ENCODE measurements around the gene NAT9. TPM values are rescaled to one million over a fixed set of nuclear protein-coding genes. Genes with fewer than 3 reads are reported as not detected.

NAT9 gene
- total and polyA plus RNA-seq, 4 experiments from 2014 or later = 11.9 to 70.3 (median 39.6) TPM

DNA sequence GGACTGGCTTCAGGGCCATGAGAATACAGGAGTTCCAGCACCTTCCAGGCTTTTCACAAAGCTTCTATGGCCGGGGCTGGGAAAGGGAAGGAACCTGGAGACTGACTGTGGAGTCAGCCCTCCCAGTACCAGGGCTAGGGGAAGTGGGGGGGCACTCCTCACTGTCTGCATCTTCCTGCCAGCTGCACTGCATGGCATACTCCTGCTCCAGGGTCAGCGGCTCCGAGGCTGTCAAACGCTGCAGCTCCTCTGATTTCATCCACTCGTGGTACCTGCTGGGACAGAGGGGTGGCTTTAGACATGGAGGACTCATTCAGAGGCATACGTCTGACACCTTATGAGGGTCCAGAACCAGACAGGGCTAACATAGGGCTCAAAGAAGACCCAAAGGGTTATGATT lies 2.7 kb downstream of the NAT9 start:
- H3K27me3 ChIP-seq (ENCODE audit: insufficient read depth, low read length) = no peaks in the 10 kb centered on the region
- Mint-ChIP-seq H3K4me1 (peaks cover 36 to 78% (median 57%) of the 10 kb centered on the region in 4 donors), H3K4me3 (peak overlapping the region in 4 of 8 donors; percentile 36 to 67 (median 54)), H3K27ac (peak overlapping the region in 5 of 7 donors; percentile 50 to 75 (median 65)), H3K36me3 (peaks cover 20 to 59% of the 10 kb centered on the region in 2 donors), H3K27me3 (no peaks in the 10 kb centered on the region), H3K9me3 (peaks cover 0 to 2% (median 0%) of the 10 kb centered on the region in 8 donors)
- intact Hi-C loops (cut with micrococcal nuclease) = no loop called here
- POLR2A ChIA-PET (ENCODE audit: partially characterized antibody) = interaction anchor here (0.9 to 17.0 kb wide), 5 partner anchors 10 to 117 kb away, joined by 3 to 489 read pairs (median 29); partner anchors contain the start of genes FDXR, NHERF1 and RAB37
- no peak overlapping the region for H3K4me3 ChIP-seq (ENCODE audit: low read length in 2 of 2)
- no peak for DNase-seq
- H3K9me3 ChIP-seq (ENCODE audit: control insufficient read depth in 1 of 2, low read length in 2 of 2) = no peaks in the 10 kb centered on the region
- CTCF ChIA-PET (ENCODE audit: partially characterized antibody) = interaction anchor here (0.8 to 13.9 kb wide), 9 partner anchors 13 to 116 kb away, joined by 3 to 181 read pairs (median 109); partner anchors contain the start of gene RAB37
- no peak overlapping the region for H3K27ac ChIP-seq (ENCODE audit: low read depth, low read length)
- peaks cover 51% of the 10 kb centered on the region for H3K4me1 ChIP-seq (ENCODE audit: insufficient read depth, low read length)
- H3K36me3 ChIP-seq (ENCODE audit: insufficient read depth, low read length) = peaks cover 54% of the 10 kb centered on the region

DNA sequence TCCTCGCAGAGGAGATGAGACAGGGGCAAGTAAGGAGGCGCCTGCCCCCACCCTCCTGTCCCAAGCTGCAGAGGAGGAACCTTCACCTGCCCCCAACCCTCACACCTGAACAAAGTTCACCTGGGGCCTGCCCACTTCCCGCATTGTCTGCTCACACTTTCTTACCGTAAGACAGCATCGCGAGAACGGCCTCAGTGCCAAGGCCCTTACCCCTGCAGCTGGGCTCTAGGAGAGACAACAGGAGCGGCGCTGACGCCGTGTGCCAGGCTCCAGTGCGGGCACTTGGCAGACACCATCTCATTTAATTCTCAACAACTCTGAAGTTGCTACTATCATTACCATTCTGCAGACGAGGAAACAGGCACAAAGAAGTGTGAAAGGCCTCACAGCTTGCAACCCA lies 4.1 kb downstream of the NAT9 start:
- Mint-ChIP-seq H3K4me3 (no peak overlapping the region), H3K9me3 (peaks cover 0 to 2% (median 0%) of the 10 kb centered on the region in 8 donors), H3K27me3 (no peaks in the 10 kb centered on the region), H3K36me3 (peaks cover 22 to 64% of the 10 kb centered on the region in 2 donors), H3K27ac (peak overlapping the region in 4 of 7 donors; percentile 42 to 71 (median 64)), H3K4me1 (peaks cover 27 to 71% (median 48%) of the 10 kb centered on the region in 4 donors)
- Histone ChIP-seq H3K4me3 (ENCODE audit: low read length in 2 of 2) (no peak overlapping the region), H3K9me3 (ENCODE audit: control insufficient read depth in 1 of 2, low read length in 2 of 2) (no peaks in the 10 kb centered on the region), H3K36me3 (ENCODE audit: insufficient read depth, low read length) (peaks cover 68% of the 10 kb centered on the region), H3K27ac (ENCODE audit: low read depth, low read length) (no peak overlapping the region), H3K27me3 (ENCODE audit: insufficient read depth, low read length) (no peaks in the 10 kb centered on the region), H3K4me1 (ENCODE audit: insufficient read depth, low read length) (peaks cover 37% of the 10 kb centered on the region)
- DNase-seq = peak in 1 of 5 donors; percentile 31
- ChIA-PET CTCF (ENCODE audit: partially characterized antibody) (interaction anchor here (1.5 to 13.9 kb wide), 8 partner anchors 7 to 121 kb away, joined by 4 to 181 read pairs (median 72); partner anchors contain the start of genes FDXR and RAB37), POLR2A (ENCODE audit: partially characterized antibody) (interaction anchor here (1.5 to 17.0 kb wide), 4 partner anchors 18 to 115 kb away, joined by 6 to 489 read pairs (median 112); partner anchors contain the start of genes NHERF1 and RAB37)
- intact Hi-C loops (cut with micrococcal nuclease) = no loop called here

DNA sequence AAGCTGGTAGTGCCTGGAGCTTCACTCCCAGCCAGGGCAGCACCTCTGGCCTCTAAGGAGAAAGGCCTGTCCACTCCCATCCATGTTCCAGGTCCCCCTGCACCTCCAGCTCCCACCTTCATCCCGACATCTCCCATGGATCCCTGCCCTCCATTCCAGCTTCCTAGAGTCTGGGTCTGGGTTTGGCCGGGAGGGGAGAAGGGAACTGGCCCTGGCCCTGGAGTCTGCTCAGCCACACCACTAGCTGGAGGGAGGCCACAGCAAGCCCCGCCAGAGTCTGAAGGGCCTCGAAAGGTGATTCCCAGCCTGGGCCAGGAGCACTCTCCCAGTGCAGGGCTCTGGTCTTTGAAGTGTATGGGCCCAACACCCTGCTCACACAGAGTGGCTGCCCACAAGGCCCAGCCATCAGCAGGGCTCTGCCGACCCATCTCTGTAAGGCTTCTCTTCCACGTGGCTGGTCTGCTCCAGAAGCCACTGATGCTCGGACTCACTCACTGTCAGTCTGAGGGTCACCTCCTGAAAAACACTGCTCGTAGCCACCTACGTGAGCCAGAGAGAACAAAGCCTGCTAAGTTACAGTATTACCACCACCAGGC lies 4.7 kb downstream of the NAT9 start:
- Mint-ChIP-seq H3K9me3 (peaks cover 0 to 2% (median 0%) of the 10 kb centered on the region in 8 donors), H3K4me1 (peaks cover 26 to 69% (median 44%) of the 10 kb centered on the region in 4 donors), H3K27ac (peak overlapping the region in 5 of 7 donors; percentile 53 to 91 (median 60)), H3K27me3 (no peaks in the 10 kb centered on the region), H3K36me3 (peaks cover 26 to 67% of the 10 kb centered on the region in 2 donors), H3K4me3 (no peak overlapping the region)
- peaks cover 72% of the 10 kb centered on the region for H3K36me3 ChIP-seq (ENCODE audit: insufficient read depth, low read length)
- CTCF ChIA-PET (ENCODE audit: partially characterized antibody) = interaction anchor here (0.7 to 13.9 kb wide), 19 partner anchors 8 to 120 kb away, joined by 3 to 181 read pairs (median 5); partner anchors contain the start of genes FDXR and RAB37
- H3K27ac ChIP-seq (ENCODE audit: low read depth, low read length) = no peak overlapping the region
- H3K4me1 ChIP-seq (ENCODE audit: insufficient read depth, low read length) = peaks cover 32% of the 10 kb centered on the region
- POLR2A ChIA-PET (ENCODE audit: partially characterized antibody) = interaction anchor here (1.5 to 17.0 kb wide), 6 partner anchors 9 to 115 kb away, joined by 6 to 489 read pairs (median 26); partner anchors contain the start of genes FDXR, NHERF1 and RAB37
- DNase-seq = peak in 1 of 5 donors; percentile 32
- no peak overlapping the region for H3K4me3 ChIP-seq (ENCODE audit: low read length in 2 of 2)
- H3K27me3 ChIP-seq (ENCODE audit: insufficient read depth, low read length) = no peaks in the 10 kb centered on the region
- intact Hi-C loops (cut with micrococcal nuclease) = no loop called here
- no peaks in the 10 kb centered on the region for H3K9me3 ChIP-seq (ENCODE audit: control insufficient read depth in 1 of 2, low read length in 2 of 2)

DNA sequence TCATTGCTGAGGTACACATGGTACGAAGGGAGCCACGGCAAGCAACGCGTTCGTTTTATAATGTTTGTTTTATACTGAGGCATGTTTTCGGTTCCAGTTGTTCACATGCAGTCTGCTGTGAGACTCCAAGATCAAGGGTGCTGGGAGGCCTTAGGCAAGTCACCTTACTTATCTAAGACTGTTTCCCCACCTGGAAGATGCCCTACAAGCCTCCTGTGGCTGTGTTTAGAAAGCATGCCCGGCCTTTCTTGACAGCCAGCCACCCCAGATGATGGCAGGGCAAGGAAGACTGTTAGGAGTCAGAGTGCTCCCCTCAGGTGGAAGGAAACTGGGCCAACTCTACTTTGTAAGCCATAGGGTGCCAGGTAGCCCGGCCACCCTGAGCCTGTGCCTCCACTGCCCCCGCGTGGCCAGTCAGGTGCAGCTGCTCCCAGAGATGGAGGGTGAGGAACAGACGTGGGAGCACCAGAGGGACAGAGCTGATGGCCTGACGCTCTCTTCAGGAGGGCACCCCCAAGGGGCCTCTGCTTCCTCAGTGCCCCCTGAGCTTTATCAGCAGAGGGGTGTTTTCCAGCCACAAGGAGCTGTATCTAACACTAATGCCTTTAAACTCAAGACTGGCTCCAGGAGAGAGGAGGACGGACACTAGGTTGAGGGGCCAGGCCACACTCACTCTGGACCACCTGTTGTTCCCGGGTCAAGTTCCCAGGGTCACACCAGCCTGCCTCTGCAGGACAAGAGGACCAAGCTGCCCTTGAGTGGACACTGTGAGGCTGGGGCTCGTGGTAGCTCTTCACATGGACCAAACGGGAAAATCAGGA lies 5.4 kb downstream of the NAT9 start:
- peaks cover 78% of the 10 kb centered on the region for H3K36me3 ChIP-seq (ENCODE audit: insufficient read depth, low read length)
- peak overlapping the region in 3 of 8 donors; percentile 20 to 46 (median 24) for H3K4me3 Mint-ChIP-seq
- no peak overlapping the region for H3K4me3 ChIP-seq (ENCODE audit: low read length in 2 of 2)
- peak overlapping the region; percentile 46 for H3K27ac ChIP-seq (ENCODE audit: low read depth, low read length)
- POLR2A ChIA-PET (ENCODE audit: partially characterized antibody) = interaction anchor here (1.5 to 17.0 kb wide), 6 partner anchors 10 to 114 kb away, joined by 6 to 489 read pairs (median 26); partner anchors contain the start of genes FDXR, NHERF1 and RAB37
- H3K9me3 ChIP-seq (ENCODE audit: control insufficient read depth in 1 of 2, low read length in 2 of 2) = no peaks in the 10 kb centered on the region
- peaks cover 0 to 2% (median 0%) of the 10 kb centered on the region in 8 donors for H3K9me3 Mint-ChIP-seq
- peak; percentile 79 for DNase-seq
- peaks cover 21 to 67% (median 39%) of the 10 kb centered on the region in 4 donors for H3K4me1 Mint-ChIP-seq
- no peaks in the 10 kb centered on the region for H3K27me3 Mint-ChIP-seq
- no peaks in the 10 kb centered on the region for H3K27me3 ChIP-seq (ENCODE audit: insufficient read depth, low read length)
- H3K36me3 Mint-ChIP-seq = peaks cover 29 to 66% of the 10 kb centered on the region in 2 donors
- CTCF ChIA-PET (ENCODE audit: partially characterized antibody) = interaction anchor here (0.7 to 13.9 kb wide), 21 partner anchors 8 to 119 kb away, joined by 3 to 181 read pairs (median 5); partner anchors contain the start of genes FDXR and RAB37
- H3K4me1 ChIP-seq (ENCODE audit: insufficient read depth, low read length) = peaks cover 31% of the 10 kb centered on the region
- intact Hi-C loops (cut with micrococcal nuclease) = loop anchor here (1.0 kb wide), 3 partner anchors 22 to 113 kb away; partner anchors contain the start of gene NHERF1
- H3K27ac Mint-ChIP-seq = peak overlapping the region; percentile 64 to 92 (median 89)

DNA sequence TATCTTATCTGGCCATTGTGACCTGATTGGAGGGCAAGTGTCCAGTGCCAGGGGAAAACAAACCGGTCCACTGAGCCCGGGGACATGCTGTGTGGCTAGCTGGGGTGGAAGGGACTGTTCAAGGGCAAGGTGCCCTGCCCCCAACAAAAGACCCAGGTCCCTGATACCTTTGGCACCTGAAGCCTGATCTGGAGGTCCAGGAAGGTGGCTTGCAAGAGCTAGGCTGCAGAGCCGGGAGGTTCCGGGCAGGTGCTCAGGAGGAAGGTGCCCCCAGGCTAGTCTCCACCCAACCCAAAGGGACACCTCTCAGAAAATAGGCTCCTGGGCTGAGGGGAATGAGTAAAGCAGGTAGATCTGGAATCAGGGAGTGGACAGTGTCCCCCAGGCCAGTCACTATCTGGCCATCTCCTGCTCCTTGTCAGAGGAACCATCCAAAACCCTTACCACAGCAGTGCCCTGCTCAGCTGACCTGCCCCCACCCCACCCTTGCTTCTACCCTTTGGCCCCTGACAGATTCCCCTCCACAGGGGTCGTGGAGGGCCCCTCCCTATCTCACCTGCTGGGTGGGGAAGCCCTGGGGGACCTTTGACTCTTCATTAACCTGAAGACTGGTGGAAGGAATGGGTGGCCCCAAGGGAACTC lies 6.2 kb downstream of the NAT9 start:
- H3K9me3 ChIP-seq (ENCODE audit: control insufficient read depth in 1 of 2, low read length in 2 of 2) = no peaks in the 10 kb centered on the region
- no peaks in the 10 kb centered on the region for H3K27me3 ChIP-seq (ENCODE audit: insufficient read depth, low read length)
- no peaks in the 10 kb centered on the region for H3K27me3 Mint-ChIP-seq
- peaks cover 79% of the 10 kb centered on the region for H3K36me3 ChIP-seq (ENCODE audit: insufficient read depth, low read length)
- intact Hi-C loops (cut with micrococcal nuclease) = loop anchor here (1.0 kb wide), 3 partner anchors 22 to 113 kb away; partner anchors contain the start of gene NHERF1
- H3K4me1 Mint-ChIP-seq = peaks cover 19 to 62% (median 34%) of the 10 kb centered on the region in 4 donors
- peaks cover 31 to 67% of the 10 kb centered on the region in 2 donors for H3K36me3 Mint-ChIP-seq
- H3K9me3 Mint-ChIP-seq = peaks cover 0 to 2% (median 0%) of the 10 kb centered on the region in 8 donors
- ChIA-PET POLR2A (ENCODE audit: partially characterized antibody) (interaction anchor here (1.3 to 17.0 kb wide), 6 partner anchors 10 to 113 kb away, joined by 7 to 489 read pairs (median 26); partner anchors contain the start of genes FDXR, NHERF1 and RAB37), CTCF (ENCODE audit: partially characterized antibody) (interaction anchor here (0.8 to 13.9 kb wide), 13 partner anchors 9 to 112 kb away, joined by 3 to 181 read pairs (median 8); partner anchors contain the start of genes FDXR and RAB37)
- H3K27ac Mint-ChIP-seq = peak overlapping the region; percentile 64 to 92 (median 89)
- no peak overlapping the region for H3K4me3 ChIP-seq (ENCODE audit: low read length in 2 of 2)
- DNase-seq = peak in 1 of 5 donors; percentile 25
- peak overlapping the region; percentile 46 for H3K27ac ChIP-seq (ENCODE audit: low read depth, low read length)
- H3K4me1 ChIP-seq (ENCODE audit: insufficient read depth, low read length) = peaks cover 23% of the 10 kb centered on the region
- H3K4me3 Mint-ChIP-seq = peak overlapping the region in 3 of 8 donors; percentile 20 to 46 (median 22)

DNA sequence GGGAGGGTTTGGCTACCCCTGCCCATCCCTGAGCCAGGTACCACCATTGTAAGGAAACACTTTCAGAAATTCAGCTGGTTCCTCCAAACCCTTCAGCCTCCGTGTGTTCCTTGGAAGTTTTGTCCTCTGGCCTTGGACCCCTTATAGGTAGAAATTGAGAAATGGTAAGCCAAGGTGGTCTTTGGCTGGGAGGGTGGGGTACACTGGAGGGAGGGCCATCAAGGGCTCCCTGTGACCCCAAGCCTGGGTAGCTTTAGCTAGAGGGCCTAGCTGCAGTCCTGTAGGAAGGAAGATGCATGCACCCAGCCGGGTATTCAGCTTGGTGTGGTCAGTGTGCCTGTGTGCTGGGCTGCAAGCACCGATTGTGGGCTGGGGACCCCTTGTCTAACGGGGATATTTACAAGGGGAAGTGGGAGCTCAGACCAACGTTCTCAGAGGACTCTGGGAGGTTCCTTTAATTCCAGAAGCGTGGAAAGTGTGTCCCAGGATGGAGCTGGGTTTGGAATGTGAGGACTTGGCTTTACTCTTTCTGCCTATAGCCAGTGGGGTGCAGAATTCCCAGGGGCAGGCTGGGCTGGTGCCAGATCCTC lies 6.8 kb downstream of the NAT9 start:
- H3K27ac ChIP-seq (ENCODE audit: low read depth, low read length) = no peak overlapping the region
- CTCF ChIA-PET (ENCODE audit: partially characterized antibody) = interaction anchor here (0.7 to 13.9 kb wide), 12 partner anchors 8 to 112 kb away, joined by 3 to 181 read pairs (median 6); partner anchors contain the start of genes FDXR and RAB37
- peak in 1 of 5 donors; percentile 27 for DNase-seq
- H3K36me3 Mint-ChIP-seq = peaks cover 34 to 71% of the 10 kb centered on the region in 2 donors
- H3K4me1 Mint-ChIP-seq = peaks cover 19 to 62% (median 34%) of the 10 kb centered on the region in 4 donors
- intact Hi-C loops (cut with micrococcal nuclease) = no loop called here
- no peak overlapping the region for H3K4me3 Mint-ChIP-seq
- H3K36me3 ChIP-seq (ENCODE audit: insufficient read depth, low read length) = peaks cover 85% of the 10 kb centered on the region
- H3K4me3 ChIP-seq (ENCODE audit: low read length in 2 of 2) = no peak overlapping the region
- no peaks in the 10 kb centered on the region for H3K27me3 ChIP-seq (ENCODE audit: insufficient read depth, low read length)
- no peaks in the 10 kb centered on the region for H3K9me3 ChIP-seq (ENCODE audit: control insufficient read depth in 1 of 2, low read length in 2 of 2)
- peaks cover 0 to 2% (median 0%) of the 10 kb centered on the region in 8 donors for H3K9me3 Mint-ChIP-seq
- H3K27ac Mint-ChIP-seq = peak overlapping the region in 2 of 7 donors; percentile 57 to 75
- H3K27me3 Mint-ChIP-seq = no peaks in the 10 kb centered on the region
- peaks cover 21% of the 10 kb centered on the region for H3K4me1 ChIP-seq (ENCODE audit: insufficient read depth, low read length)
- POLR2A ChIA-PET (ENCODE audit: partially characterized antibody) = interaction anchor here (1.3 to 17.0 kb wide), 5 partner anchors 11 to 112 kb away, joined by 7 to 489 read pairs (median 24); partner anchors contain the start of genes FDXR, NHERF1 and RAB37
